HG02938 (cell line): Measurements from ENCODE around the gene LAMA4.

Experiments used
- ATAC-seq: cut with Tn5 transposase; IDR thresholded peaks from one replicate; pipeline ENCODE4 v1.9.1; 2021; ENCODE audit warnings: mild to moderate bottlenecking, moderate library complexity; ENCODE audit not compliant: unreplicated experiment

Gene LAMA4

GRCh38 chr6:112253841-112254816, at the start of gene LAMA4:
Gene LAMA4, minus strand, starts transcription at chr6:112254567. Its CDS starts 417 bp downstream, at chr6:112254150.
- no peak for ATAC-seq

- no peak for ATAC-seq
Measured at GRCh38 chr6:112302142-112302705, 47.9 kb upstream of the LAMA4 start.

- no peak for ATAC-seq
Measured at GRCh38 chr6:112300896-112301295, 46.5 kb upstream of the LAMA4 start.

- ATAC-seq = no peak
Measured at GRCh38 chr6:112298816-112299281, 44.5 kb upstream of the LAMA4 start.

GRCh38 chr6:112298021-112298745, 43.8 kb upstream of the LAMA4 start:
- ATAC-seq = no peak

- no peak for ATAC-seq
Measured at GRCh38 chr6:112296694-112297093, 42.3 kb upstream of the LAMA4 start.

GRCh38 chr6:112296122-112296521, 41.8 kb upstream of the LAMA4 start:
- ATAC-seq = no peak

- no peak for ATAC-seq
Measured at GRCh38 chr6:112291161-112291762, 36.9 kb upstream of the LAMA4 start.

- ATAC-seq = no peak
Measured at GRCh38 chr6:112289038-112289566, 34.7 kb upstream of the LAMA4 start.

GRCh38 chr6:112288475-112288874, 34.1 kb upstream of the LAMA4 start:
- no peak for ATAC-seq

- no peak for ATAC-seq
Measured at GRCh38 chr6:112287577-112288225, 33.3 kb upstream of the LAMA4 start.

GRCh38 chr6:112286500-112287144, 32.3 kb upstream of the LAMA4 start:
- ATAC-seq = no peak

- peak; percentile 87 for ATAC-seq
Measured at GRCh38 chr6:112286010-112286409, 31.6 kb upstream of the LAMA4 start.

GRCh38 chr6:112284603-112285002, 30.2 kb upstream of the LAMA4 start:
- peak; percentile 59 for ATAC-seq

- no peak for ATAC-seq
Measured at GRCh38 chr6:112283621-112284020, 29.3 kb upstream of the LAMA4 start.

GRCh38 chr6:112281821-112282615, 27.7 kb upstream of the LAMA4 start:
- ATAC-seq = no peak

- no peak for ATAC-seq
Measured at GRCh38 chr6:112279031-112279935, 24.9 kb upstream of the LAMA4 start.

- no peak for ATAC-seq
Measured at GRCh38 chr6:112275365-112275764, 21.0 kb upstream of the LAMA4 start.
